Activated naive CD8-positive, alpha-beta T cell treated with anti-CD3 and anti-CD28 coated beads, Interleukin-2, amount 50 U/mL, for 16 hours (primary cell): ENCODE data around the gene PTPRN2.

Source experiments
- DNase-seq: peaks from one replicate; pipeline ENCODE4 v3.0.0-alpha.2; 2020; ENCODE audit warnings: low read depth, low spot score

Gene PTPRN2

DNA sequence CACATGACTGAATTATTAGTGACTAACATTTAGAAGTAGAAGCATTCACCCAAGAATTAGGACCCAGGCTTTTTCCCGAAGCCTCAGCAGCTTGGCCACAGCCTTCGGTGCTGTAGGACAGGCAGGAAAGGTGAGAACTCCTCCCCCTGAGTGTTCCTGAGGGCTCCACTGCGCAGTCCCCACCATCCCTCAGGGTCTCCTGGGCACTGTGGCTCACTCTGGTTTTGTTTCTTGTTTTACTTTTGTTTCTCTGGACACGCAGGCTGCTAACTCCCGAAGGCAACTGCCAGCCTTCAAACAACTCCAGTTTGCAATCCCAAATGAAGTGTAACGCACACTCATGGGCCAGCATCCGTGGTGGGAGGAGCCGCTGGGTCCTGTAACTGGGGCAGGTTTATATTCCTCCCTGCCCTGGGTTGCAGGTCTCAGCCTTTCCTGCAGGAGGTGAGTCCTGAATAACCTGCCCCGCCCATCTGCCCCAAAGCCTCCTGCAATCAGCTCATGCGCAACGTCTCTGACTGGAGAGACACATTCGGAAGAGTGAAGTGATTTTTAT lies 492.9 kb downstream of the PTPRN2 start:
- no peak for DNase-seq

DNA sequence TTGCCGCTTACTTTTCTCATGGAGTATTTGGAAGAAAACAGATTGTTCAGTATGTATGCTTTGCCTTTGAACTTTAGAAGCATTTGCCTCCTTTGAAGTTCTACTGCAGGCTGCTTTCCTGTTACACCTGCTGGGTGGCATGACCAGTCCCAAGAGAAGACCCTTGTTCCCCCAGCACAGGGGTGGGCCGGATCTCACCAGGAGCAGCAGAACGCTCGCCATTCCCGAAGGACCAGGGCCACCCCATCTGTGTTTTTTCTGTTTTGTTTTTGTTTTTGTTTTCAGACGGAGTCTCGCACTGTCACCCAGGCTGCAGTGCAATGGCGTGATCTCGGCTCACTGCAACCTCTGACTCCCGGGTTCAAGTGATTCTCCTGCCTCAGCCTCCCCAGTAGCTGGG lies 493.6 kb downstream of the PTPRN2 start:
- no peak for DNase-seq

DNA sequence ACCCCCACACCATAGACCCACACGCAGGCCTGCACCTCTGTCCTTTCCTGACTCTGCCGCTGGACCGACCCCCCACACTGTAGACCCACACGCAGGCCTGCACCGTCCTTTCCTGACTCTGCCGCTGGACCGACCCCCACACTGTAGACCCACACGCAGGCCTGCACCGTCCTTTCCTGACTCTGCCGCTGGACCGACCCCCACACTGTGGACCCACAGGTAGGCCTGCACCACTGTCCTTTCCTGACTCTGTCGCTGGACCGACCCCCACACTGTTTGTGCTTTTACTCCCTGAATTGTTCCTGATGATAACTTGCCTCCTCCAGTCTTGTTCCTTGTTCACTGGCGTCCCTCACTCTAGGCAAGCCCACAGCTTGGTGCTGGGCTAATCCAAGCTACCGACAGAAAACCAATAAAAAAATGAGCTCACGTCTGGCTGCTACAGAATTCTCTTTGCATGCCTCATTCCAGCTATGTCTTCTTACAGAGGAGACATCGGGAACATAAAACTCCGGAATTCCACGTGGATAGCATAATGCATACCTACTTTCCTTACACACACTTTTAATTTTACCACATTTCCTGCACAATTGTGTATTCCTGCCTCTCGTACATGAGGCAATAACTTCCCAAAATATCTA lies 494.3 kb downstream of the PTPRN2 start:
- DNase-seq, result no peak

DNA sequence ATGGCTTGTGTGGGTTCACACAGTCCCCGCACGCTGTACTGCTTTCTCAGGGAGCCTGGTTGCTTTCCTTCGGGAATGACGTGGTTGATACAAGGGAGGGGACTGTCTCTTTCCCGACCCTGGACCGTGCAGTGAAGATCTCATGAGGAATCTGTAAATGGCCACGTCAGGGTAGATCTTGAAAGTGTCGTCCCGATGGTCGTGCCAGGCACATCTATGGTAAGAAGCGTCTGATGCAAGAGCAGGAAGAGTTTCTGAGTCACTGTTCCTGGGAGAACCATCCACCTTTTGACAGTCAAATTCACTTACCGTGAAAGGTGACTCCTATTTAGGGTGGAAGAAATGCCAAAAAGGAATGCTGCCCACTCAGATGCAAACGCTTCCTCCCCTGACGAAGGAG lies 500.4 kb downstream of the PTPRN2 start:
- DNase-seq, result no peak

DNA sequence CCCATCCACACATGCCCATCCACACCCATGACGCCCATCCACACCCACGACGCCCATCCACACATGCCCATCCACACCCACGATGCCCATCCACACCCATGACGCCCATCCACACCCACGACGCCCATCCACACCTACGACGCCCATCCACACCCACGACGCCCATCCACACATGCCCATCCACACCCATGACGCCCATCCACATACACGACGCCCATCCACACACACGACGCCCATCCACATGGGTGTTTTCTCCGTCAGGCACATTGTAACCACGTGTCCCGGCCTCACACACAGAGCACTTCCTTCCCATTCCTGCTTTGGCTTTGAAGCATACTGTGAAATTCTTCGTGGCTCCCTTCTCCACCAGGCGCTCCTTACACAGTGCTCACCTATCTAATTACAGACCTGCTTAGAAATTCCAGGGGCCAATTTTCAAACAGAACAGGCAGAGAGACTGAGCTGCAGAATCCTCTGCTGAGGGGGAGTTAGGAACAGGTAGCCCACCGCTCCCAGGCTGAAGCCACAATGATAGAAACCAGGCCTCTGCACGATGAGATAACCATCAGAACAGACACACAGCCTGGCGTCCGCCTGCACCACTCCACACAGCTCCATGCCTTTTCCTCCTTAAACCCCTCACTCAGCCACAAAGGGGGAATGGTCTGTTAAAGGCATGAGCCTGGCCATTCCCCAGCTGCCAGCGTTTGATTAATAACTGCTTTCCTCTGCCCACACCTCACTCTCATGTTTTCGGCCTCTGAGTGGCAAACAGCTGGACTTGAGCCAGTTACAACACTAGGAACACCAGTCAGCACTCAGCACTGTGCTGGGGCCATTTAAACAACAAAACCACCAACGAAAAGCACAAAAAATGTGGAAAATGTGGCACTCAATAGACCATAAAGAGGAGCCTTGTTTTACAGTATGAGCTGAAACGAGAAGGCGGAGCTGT lies 501.6 kb downstream of the PTPRN2 start:
- no peak for DNase-seq

DNA sequence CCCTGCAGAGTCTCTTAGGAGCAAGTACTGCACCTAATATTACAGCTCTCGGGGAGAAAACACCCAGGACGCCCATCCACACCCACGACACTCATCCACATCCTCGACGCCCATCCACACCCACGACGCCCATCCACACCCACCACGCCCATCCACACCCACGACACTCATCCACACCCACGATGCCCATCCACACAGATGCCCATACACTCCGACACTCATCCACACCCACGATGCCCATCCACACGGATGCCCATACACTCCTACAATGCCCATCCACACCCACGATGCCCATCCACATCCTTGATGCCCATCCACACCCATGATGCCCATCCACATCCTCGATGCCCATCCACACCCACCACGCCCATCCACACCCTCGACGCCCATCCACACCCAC lies 503.1 kb downstream of the PTPRN2 start:
- no peak for DNase-seq

DNA sequence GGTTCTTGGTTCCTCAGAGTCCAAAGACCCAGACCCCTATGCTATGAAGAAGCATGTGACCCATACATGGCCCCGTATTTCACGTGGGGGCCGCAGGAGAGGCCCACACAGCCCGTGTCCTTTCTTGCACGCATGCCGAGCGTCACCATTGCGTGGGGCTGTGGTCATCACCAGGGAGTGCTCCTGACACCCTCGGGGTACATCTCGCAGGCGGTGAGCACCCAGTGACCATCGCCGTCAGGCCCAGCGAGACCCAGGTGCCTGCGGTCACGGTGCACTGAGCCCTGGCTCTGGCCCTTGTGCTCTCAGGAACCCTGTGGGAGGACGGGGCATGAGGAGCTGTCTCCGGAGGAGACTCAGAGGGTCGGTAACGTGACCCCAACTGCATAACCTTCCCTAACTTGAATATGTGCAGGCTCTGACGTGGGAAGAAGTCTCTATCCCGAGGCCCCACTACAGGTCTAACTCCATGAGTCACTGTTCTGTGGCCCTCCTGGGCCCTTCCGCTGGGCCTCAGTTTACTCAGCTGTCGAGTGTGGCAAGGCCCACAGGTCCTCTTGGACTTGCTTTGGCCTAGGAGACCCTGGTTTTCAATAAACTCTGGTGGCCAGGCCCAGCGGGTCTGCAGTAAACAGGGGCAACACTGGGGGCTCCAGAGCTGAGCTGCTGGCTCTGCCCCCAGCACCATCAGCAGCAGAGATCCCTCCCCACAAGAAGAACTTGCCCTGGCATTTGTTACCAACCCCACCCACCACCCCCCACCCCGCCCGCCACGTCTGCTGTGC lies 503.9 kb downstream of the PTPRN2 start:
- DNase-seq, result no peak

DNA sequence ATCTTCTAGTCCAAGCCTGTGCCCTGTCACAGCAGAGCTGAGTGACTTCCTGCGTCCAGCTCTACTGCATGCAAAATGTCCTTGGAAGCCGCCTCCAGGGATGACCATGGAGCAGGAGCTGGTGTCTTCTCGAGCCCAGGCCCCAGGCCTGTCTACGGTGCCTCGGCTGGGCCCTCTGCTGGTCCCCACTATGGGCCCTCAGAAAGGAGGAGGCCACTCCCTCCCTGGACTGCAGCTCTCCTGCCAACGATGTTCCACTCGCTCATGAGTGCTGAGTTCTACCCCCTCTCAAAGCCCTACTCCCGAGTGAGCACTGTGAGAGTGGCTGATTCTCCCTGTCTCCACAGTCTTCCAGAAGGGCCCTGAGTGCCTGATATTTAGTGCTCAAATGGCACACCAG lies 504.9 kb downstream of the PTPRN2 start:
- DNase-seq, result no peak

DNA sequence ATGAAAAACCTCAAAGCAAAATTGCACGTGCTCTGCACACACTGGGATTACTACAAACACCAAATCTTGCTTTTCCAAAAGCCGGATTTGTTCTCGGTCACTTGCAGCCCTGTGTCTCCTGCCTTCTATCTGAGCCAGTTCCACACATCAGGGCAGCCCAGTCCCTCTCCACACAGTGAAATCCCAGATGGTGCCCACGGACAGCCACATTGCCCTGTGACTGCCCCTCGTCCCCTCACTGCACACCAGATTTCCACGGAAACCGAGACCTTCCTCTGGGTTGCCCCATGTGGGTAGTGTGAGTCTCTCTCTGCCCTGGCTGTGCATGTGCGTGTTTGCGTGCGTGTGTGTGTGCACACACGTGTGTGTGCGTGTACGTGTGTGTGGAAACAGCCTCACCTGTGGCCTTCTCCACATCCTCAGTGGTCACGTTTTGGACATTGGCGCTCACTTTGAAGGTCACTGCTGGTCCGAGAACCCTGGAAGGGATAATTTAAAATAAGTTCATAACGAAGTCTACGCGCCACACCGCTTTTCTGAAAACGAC lies 506.7 kb downstream of the PTPRN2 start:
- DNase-seq, result no peak

DNA sequence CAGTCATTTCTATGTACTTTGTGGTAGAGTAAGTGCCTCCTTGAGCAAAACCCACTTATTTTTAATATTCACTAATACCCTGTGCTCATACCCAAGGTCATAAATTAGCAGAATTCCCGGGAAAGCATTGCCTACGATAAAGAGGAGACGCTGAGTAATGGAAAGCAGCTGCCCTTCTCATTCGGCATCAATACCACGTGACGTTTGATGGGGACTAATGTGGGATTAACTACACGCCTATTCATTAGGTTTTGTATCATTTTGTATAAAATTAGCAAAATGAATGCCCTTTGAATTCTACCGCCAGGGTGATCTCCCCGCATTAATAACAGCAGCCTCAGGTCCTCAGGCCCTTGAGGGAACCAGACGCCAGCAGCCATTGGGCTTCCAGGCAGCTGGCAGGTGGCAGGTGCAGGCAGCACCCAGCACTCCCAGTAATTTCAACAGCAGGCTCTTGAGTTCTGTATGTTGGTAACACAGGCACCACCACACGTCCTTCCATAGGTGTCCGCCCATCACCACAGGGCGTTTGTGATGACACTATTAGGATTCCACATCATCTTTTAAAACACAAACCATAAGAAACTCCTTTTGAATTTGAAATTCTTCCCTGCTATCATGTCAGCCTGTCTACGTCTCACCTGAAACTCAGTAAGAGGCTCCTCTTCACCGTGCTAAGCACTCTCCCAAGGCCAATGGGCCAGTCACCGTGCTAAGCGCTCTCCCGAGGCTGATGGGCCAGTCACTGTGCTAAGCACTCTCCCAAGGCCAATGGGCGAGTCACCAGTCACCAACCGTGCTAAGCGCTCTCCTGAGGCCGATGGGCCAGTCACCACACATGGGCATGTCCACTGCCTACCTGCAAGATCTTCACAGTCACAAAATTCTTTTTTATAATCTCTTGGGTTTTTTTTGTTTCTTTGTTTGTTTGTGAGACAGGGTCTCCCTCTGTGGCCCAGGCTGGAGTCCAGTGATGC lies 509.4 kb downstream of the PTPRN2 start:
- no peak for DNase-seq

DNA sequence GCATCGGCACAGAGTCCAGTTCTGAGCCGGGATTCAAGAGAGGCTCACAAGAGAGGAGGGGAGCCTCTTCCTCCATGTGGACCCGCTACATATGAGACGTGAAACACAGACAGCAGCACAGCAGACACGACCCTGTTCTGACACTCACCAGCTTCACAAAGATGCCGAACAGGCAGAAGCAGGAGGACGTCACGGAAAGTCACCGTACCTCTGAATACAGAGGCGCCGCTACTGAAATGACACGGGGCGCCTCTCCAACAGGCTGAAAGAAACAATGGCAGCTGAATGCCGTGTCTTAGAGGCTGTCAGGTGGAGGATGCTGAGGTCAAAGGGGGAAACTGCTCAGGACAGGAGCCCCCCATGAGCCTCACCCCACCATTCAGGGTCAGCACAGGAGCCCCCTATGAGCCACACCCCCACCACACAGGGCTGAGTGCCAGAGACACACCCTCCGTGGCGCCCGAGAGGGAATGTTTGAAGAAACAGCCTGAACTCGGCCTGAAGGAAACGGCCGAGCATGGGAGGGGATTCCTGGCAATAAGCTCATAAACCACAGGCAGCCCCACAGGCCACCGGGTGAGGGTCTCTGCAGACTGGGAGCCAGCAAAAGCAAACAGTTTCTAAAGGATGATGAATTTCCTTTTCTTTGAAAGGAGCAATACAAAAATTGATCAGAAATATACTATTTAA lies 510.3 kb downstream of the PTPRN2 start:
- DNase-seq, result no peak

DNA sequence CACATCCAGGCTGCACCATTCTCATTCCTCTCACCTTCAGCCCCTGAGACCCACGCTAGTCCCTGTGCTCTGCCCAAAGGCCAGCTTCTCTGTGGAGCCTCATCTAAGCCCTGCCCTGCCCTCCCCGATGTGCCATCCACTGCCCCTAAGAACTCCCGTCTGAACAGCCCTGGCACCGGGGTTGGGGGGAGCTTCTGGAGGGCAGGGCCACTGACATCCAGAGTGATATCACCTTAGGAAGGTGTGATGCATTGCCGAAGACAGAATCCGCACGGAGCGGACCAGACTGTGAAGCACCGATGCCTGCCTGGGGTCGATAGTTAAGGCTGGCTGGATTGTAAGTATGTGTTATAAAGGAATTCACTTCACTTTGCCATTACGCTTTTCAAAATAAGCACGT lies 511.0 kb downstream of the PTPRN2 start:
- DNase-seq, result no peak

DNA sequence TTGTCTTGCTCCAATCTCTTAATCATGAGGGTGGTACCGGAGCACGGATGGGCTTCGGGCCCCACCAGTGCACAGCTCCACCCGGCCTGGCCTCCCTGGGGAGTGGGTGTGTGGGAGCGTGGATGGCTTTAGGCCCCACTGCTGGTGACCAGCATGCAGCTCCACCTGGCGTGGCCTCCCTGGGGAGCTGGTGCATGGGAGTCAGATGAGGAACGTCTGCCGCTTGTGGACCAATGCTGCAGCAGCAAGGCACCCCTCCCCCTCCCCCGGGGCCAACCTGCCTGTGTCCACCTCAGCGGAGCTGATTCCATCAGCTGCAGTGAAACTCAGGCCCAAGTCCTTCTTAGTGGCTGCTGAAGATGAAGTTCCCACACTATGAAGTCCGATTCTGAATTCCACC lies 511.4 kb downstream of the PTPRN2 start:
- no peak for DNase-seq

DNA sequence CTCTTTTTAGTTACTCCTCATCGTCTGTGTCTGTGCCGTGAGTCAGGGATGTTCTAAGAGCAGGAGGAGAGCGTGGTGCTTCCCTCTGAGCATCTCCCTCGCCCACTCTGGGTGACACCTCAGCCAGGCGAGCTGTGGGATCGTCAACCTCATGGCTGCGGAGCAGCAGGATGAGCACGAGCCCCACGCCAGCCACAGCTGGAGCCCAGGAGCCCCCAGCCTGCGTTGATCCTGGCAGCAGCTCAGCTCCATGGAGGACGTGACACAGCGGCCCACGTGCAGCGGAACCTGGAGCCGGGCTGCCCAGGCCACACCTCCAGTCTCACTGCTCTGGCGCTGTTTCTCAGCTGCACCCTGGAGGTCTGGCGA lies 512.0 kb downstream of the PTPRN2 start:
- no peak for DNase-seq

DNA sequence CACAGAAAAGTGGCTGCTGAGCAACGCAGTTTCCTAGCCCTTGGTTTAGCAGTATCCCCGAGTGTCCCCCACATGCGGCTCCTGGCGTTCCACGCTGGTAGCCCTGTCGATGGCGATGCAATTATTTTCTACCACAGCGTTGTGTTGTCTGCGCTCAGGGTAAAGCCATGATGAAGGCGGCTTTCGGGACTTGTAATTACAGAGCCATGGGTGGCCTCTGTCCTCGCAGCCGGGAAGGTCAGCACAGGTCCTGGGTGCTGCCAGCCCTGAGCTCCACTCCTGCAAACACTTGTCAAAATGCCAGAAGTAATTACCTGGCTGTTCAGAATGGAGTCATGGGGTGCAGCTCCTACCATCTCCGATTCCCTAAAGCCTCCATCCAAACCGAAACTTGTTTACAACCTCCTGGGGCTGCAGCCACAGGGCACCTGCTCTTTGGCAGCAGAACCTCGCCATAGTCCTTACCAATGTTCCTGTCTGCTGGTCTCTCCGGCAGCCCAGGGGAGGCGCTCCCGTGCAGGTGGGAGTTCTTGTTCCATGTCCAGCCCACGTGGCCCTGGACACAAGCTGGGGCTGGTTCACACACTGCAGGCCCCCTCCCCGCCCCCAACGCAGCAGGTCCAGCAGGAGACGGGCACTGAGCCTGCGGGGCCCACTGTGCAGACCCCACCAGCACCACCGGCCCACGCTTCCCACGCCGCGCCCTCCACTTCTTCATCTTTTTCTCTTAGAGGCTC lies 512.6 kb downstream of the PTPRN2 start:
- no peak for DNase-seq

DNA sequence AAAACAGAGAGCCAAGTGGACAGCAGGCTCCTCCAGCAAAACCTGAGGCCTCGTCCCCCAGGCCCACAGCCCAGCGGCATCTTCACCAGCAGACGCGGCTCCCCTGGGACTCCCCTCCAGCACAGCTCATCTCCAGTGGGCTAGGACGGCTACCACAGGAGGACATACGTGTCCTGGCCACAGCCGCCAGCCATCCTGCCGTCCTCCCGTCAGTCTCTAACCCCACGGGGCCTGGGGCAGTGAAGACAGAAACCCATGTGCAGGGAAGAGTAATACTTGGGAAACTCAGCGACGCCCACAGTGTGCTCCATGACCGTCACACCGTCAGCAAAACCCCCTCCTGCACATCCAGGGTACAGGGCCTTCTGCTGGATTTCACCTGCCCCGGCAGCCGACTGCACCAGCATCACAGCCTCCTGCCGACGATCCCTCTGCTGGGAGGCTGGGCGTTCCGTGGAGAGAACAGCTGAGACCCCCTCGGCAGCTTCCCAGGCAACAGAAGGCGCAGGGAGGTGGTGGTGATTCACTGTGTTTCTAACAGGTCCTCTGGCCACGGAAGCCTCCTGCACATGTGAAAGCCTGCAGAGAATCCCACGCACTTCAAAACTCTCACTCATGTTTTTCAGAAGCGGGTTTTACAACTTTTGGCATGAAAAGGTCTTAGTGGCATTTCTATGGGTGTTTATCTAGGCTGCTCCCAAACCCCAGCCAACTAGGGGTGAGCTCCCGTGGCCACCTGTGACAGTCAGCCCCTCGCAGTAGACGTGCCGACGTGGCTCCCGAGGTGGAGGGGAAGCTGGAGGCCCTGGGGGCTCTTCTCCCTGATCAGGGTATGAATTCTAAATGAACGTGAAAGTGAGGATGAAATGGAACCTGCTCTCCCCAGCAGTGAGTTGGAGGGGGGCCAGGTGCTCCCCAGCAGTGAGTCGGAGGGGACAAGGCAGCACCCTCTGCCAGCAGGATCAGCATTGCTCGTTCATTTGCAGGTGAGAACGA lies 513.5 kb downstream of the PTPRN2 start:
- DNase-seq, result no peak

DNA sequence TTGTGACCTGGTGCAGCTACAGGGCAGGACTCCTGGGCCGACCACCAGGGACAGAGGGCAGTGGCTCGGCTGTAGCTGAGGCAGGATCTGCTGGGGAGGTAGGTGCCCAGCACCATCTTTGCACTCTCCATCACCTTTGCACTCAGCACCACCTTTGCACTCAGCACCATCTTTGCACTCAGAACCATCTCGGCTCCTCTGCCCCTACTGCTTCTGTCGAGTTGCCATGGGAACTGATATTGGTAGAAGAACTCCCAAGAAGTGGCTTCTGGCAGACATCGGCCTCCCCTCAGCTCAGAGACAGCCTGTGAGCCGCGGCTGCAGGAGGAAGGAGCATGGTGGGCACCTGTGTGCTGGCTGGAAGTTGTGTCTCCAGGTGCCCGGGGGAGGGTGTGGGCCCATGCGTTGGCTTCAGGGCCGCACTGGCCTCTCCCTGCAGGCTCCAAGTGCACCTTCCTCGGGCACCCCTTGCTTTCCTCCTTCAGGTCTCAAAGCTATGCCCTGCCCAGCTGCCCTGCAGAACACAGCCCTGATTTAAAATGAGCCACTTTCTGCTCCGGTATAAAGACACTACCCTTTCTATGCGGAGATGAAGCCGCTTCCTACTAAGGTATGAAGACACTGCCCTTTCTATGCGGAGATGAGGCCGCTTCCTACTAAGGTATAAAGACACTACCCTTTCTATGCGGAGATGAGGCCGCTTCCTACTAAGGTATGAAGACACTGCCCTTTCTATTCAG lies 514.5 kb downstream of the PTPRN2 start:
- no peak for DNase-seq
